Neural progenitor cell (in vitro differentiated cells): ENCODE measurements around the gene DVL2. TPM values are rescaled to one million over a fixed set of nuclear protein-coding genes. Genes with fewer than 3 reads are reported as not detected.

Source experiments
- DNase-seq: peaks from one replicate; pipeline ENCODE4 v3.0.0-alpha.2; 2016; ENCODE audit warnings: low spot score
- H2AFZ ChIP-seq: fragments of 200-600 bp; sonication (generic); replicated peaks from 2 replicates; pipeline ENCODE4 v1.6.1; 2016; ENCODE audit warnings: antibody characterized with exemption
- H3F3A ChIP-seq: fragments of 200-600 bp; sonication (generic); 2 replicates; pipeline ENCODE4 v1.6.1; 2016; ENCODE audit warnings: antibody characterized with exemption, low read depth
- H3K27ac ChIP-seq: fragments of 200-600 bp; sonication (generic); 2 replicates; pipeline ENCODE4 v1.5.1; 2016; ENCODE audit warnings: mild to moderate bottlenecking
- H3K27me3 ChIP-seq: fragments of 200-600 bp; sonication (generic); 2 replicates; pipeline ENCODE4 v1.6.1; 2016; ENCODE audit warnings: mild to moderate bottlenecking, moderate library complexity
- H3K36me3 ChIP-seq: fragments of 200-600 bp; sonication (generic); 2 replicates; pipeline ENCODE4 v1.5.1; 2016
- H3K4me1 ChIP-seq: fragments of 200-600 bp; sonication (generic); 2 replicates; pipeline ENCODE4 v1.6.1; 2016; ENCODE audit warnings: mixed run types
- H3K4me2 ChIP-seq: fragments of 200-600 bp; sonication (generic); 2 replicates; pipeline ENCODE4 v1.6.1; 2016
- H3K4me3 ChIP-seq: fragments of 200-600 bp; sonication (generic); 2 replicates; pipeline ENCODE4 v1.5.1; 2016
- H3K79me2 ChIP-seq: fragments of 200-600 bp; sonication (generic); 2 replicates; pipeline ENCODE4 v1.6.1; 2016; ENCODE audit warnings: low read depth
- H3K9ac ChIP-seq: fragments of 200-600 bp; sonication (generic); 2 replicates; pipeline ENCODE4 v1.6.1; 2016
- H3K9me3 ChIP-seq: fragments of 200-600 bp; sonication (generic); 2 replicates; pipeline ENCODE4 v1.5.1; 2016; ENCODE audit warnings: low read depth
- H4K20me1 ChIP-seq: fragments of 200-600 bp; sonication (generic); 2 replicates; pipeline ENCODE4 v1.6.1; 2016; ENCODE audit warnings: low read depth
- H3K27ac Mint-ChIP-seq: 3 replicates; pipeline ENCODE4 v1.8.0; 2021; ENCODE audit warnings: mixed read lengths
- H3K27me3 Mint-ChIP-seq: 2 replicates; pipeline ENCODE4 v1.8.0; 2022; ENCODE audit warnings: low read depth, mild to moderate bottlenecking, inconsistent platforms, moderate library complexity, mixed read lengths; ENCODE audit not compliant: insufficient read depth
- H3K36me3 Mint-ChIP-seq: 3 replicates; pipeline ENCODE4 v1.8.0; 2021; ENCODE audit warnings: mixed read lengths
- H3K4me1 Mint-ChIP-seq: 3 replicates; pipeline ENCODE4 v1.8.0; 2021; ENCODE audit warnings: mixed read lengths
- H3K4me3 Mint-ChIP-seq: 3 replicates; pipeline ENCODE4 v1.8.0; 2021; ENCODE audit warnings: mild to moderate bottlenecking, moderate library complexity, mixed read lengths
- H3K9me3 Mint-ChIP-seq: 3 replicates; pipeline ENCODE4 v1.8.0; 2020; ENCODE audit warnings: mixed read lengths
- CTCF ChIP-seq: fragments of 200-600 bp; sonication (generic); IDR thresholded peaks from 2 replicates; pipeline ENCODE4 v1.5.1; 2017; ENCODE audit warnings: antibody characterized with exemption, mild to moderate bottlenecking
- EZH2 ChIP-seq: fragments of 200-600 bp; sonication (generic); IDR thresholded peaks from 2 replicates; pipeline ENCODE4 v1.6.1; 2017; ENCODE audit warnings: antibody characterized with exemption, mild to moderate bottlenecking, moderate library complexity
- EZH2phosphoT487 ChIP-seq: fragments of 200-600 bp; sonication (generic); IDR thresholded peaks from 2 replicates; pipeline ENCODE4 v1.6.1; 2017; ENCODE audit warnings: antibody characterized with exemption
- total RNA-seq: library from RNA; depleted of rRNA; stranded (reverse); fragments of >200 nt; gene quantifications from 2 replicates; pipeline ENCODE4 v1.2.3, GENCODE V29; 2015; ENCODE audit warnings: low replicate concordance

Gene DVL2
- total RNA-seq, 1 donor from 2014 or later = 43.9 TPM

- Mint-ChIP-seq H3K36me3 (peaks cover 30% of the 10 kb centered on the region), H3K4me3 (no peak overlapping the region)
- H2AFZ ChIP-seq = no peak overlapping the region
These were observed 43.9 kb downstream of the DVL2 start for GRCh38 chr17:7190276-7190917.

DNA sequence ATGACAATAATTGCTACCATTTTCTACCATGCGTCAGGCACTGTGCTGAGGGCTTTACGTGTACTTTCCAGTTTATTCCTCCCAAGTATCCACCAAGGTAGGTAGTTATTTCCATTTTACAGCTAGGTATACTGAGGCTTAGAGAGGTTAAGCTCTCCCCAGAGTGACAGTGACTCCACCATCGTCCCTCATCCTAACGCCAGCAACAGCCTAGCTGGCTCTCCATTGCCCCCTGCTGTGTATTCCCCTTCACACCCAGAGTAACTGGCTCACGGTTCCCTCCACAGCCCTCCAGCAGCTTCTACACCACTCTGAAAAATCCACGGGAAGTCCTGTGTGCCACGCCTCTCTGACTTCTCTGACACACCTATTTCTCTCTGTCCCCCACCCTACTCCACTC is 48.1 kb downstream of the DVL2 start:
- Histone ChIP-seq H3K4me2 (no peak overlapping the region), H3K79me2 (no peaks in the 10 kb centered on the region), H4K20me1 (peaks cover 4% of the 10 kb centered on the region), H3K4me1 (no peaks in the 10 kb centered on the region), H2AFZ (no peak overlapping the region), H3K27me3 (no peaks in the 10 kb centered on the region), H3F3A (peaks cover 11% of the 10 kb centered on the region), H3K9me3 (no peaks in the 10 kb centered on the region), H3K9ac (no peak overlapping the region), H3K27ac (no peak overlapping the region), H3K36me3 (no peaks in the 10 kb centered on the region), H3K4me3 (no peak overlapping the region)
- Mint-ChIP-seq H3K36me3 (peaks cover 13% of the 10 kb centered on the region), H3K4me3 (peak overlapping the region; percentile 25), H3K4me1 (peaks cover 10% of the 10 kb centered on the region), H3K27ac (peak overlapping the region; percentile 40), H3K9me3 (no peaks in the 10 kb centered on the region), H3K27me3 (peaks cover 11% of the 10 kb centered on the region)
- DNase-seq = no peak
- no peak for TF ChIP-seq EZH2phosphoT487

More at GRCh38 chr17:7190276-7190917, 43.9 kb downstream of the DVL2 start:
- no peaks in the 10 kb centered on the region for H3K9me3 Mint-ChIP-seq
- H3K4me1 ChIP-seq = no peaks in the 10 kb centered on the region
- H3K36me3 ChIP-seq = no peaks in the 10 kb centered on the region
- no peaks in the 10 kb centered on the region for H3K27me3 ChIP-seq
- H3K79me2 ChIP-seq = no peaks in the 10 kb centered on the region
- peaks cover 14% of the 10 kb centered on the region for H4K20me1 ChIP-seq
- no peak overlapping the region for H3K27ac ChIP-seq
- H3K9ac ChIP-seq = no peak overlapping the region
- no peak overlapping the region for H3K27ac Mint-ChIP-seq
- peaks cover 7% of the 10 kb centered on the region for H3K27me3 Mint-ChIP-seq
- no peak for DNase-seq
- no peak overlapping the region for H3K4me3 ChIP-seq
- H3F3A ChIP-seq = peaks cover 8% of the 10 kb centered on the region
- TF ChIP-seq EZH2phosphoT487 = no peak
- no peak for TF ChIP-seq EZH2
- TF ChIP-seq CTCF = no peak
- peaks cover 14% of the 10 kb centered on the region for H3K4me1 Mint-ChIP-seq
- H3K9me3 ChIP-seq = no peaks in the 10 kb centered on the region
- H3K4me2 ChIP-seq = no peak overlapping the region

- no peaks in the 10 kb centered on the region for H3K9me3 Mint-ChIP-seq
- H3K36me3 ChIP-seq = no peaks in the 10 kb centered on the region
- DNase-seq = no peak
- H3K4me3 ChIP-seq = no peak overlapping the region
- H3K4me2 ChIP-seq = no peak overlapping the region
- H4K20me1 ChIP-seq = no peaks in the 10 kb centered on the region
- H3K27me3 Mint-ChIP-seq = peaks cover 11% of the 10 kb centered on the region
- no peak overlapping the region for H2AFZ ChIP-seq
- no peak overlapping the region for H3K4me3 Mint-ChIP-seq
- H3K27ac ChIP-seq = no peak overlapping the region
- H3K9ac ChIP-seq = no peak overlapping the region
- H3K4me1 ChIP-seq = no peaks in the 10 kb centered on the region
- peaks cover 11% of the 10 kb centered on the region for H3F3A ChIP-seq
- H3K79me2 ChIP-seq = no peaks in the 10 kb centered on the region
- peaks cover 13% of the 10 kb centered on the region for H3K4me1 Mint-ChIP-seq
- H3K27ac Mint-ChIP-seq = no peak overlapping the region
- H3K9me3 ChIP-seq = no peaks in the 10 kb centered on the region
- H3K36me3 Mint-ChIP-seq = peaks cover 11% of the 10 kb centered on the region
- no peaks in the 10 kb centered on the region for H3K27me3 ChIP-seq
- no peak for TF ChIP-seq CTCF
These were observed 49.7 kb downstream of the DVL2 start for GRCh38 chr17:7184647-7185046.

DNA sequence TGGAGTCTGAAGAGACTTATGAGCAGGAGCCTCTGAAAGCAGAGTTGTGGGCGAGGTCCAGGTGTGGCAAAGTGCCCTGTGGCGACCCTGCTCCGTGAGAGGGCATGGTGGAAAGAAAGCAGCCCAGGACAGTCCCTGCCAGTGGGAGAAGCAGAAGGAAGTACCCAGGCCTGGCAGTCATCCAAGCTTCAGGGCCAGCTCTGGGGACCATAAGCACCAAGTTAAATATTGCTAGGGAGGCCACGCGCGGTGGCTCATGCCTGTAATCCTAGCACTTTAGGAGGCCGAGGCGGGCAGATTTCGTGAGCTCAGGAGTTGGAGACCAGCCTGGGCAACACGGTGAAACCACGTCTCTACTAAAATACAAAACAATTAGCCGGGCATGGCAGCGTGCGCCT is 50.2 kb downstream of the DVL2 start:
- Mint-ChIP-seq H3K27ac (peak overlapping the region; percentile 89), H3K36me3 (peaks cover 8% of the 10 kb centered on the region), H3K9me3 (no peaks in the 10 kb centered on the region), H3K4me3 (peak overlapping the region; percentile 5), H3K4me1 (peaks cover 17% of the 10 kb centered on the region), H3K27me3 (peaks cover 11% of the 10 kb centered on the region)
- Histone ChIP-seq H3K4me3 (no peak overlapping the region), H3F3A (peaks cover 11% of the 10 kb centered on the region), H3K79me2 (no peaks in the 10 kb centered on the region), H4K20me1 (no peaks in the 10 kb centered on the region), H3K4me2 (no peak overlapping the region), H3K4me1 (no peaks in the 10 kb centered on the region), H3K27me3 (no peaks in the 10 kb centered on the region), H3K9me3 (no peaks in the 10 kb centered on the region), H2AFZ (no peak overlapping the region), H3K27ac (no peak overlapping the region), H3K9ac (no peak overlapping the region), H3K36me3 (no peaks in the 10 kb centered on the region)
- no peak for DNase-seq
- no peak for TF ChIP-seq EZH2
- no peak for TF ChIP-seq CTCF
- TF ChIP-seq EZH2phosphoT487 = no peak
